ENCODE measurements around the gene CILP. TPM values are rescaled to one million over a fixed set of nuclear protein-coding genes. Genes with fewer than 3 reads are reported as not detected.

CILP gene
- total and polyA plus RNA-seq, 4 donors, result 0.30 to 0.97 (median 0.66) TPM

DNA sequence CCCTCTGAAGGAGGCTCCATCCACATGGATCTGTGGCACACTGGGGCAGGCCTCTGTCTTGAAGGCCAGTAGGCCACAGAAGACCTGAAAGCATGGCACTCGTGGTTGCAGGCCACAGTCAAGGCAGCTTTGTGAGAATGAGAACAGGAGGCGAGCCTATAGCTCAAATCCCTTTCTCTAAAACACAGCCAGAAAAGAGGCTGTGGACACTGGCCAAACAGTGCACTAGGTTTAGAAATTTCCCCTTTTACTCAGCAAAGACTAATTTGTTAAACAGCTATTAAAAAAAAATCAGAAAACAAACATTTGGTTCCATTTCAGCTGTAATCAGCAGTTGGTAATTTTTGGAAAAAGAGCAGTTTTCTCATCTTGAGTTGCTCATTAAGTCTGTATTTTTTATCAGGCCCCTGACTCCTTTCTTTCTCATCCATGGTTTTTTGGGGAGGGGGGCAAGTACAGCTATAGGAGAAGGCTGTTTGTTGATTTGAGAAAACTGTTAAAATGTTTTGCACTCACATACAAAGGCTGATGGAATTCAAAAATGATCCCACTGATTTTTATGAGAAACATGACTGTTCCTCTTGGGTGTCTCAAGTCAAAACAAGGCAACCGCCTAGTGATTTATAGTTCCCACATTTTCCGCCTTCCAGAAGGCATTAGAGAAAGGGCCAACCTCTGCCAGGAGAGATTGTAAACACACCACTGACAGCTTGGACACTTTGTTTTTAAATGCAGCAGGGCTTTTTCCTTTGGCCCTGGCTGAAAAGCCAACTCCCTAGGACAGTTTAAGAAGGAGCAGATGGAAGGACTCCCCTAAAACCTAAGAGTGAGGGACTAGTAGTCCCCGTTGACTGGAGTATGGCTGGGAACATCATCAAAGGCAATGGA lies 47.3 kb upstream of the CILP start:
- ATAC-seq (ENCODE audit: insufficient read depth, low FRiP score), result no peak

GRCh38 chr15:65255486-65256140 lies 44.3 kb upstream of the CILP start:
- H3K27me3 ChIP-seq (ENCODE audit: control insufficient read depth in 3 of 3, insufficient read depth in 3 of 3, low read length in 2 of 3), result no peaks in the 10 kb centered on the region
- H3K4me3 ChIP-seq, result no peak overlapping the region
- H3K9ac ChIP-seq (ENCODE audit: insufficient read depth in 1 of 2, low read length in 2 of 2), result no peak overlapping the region
- no peak for TF ChIP-seq CTCF (IDR thresholded peaks at IDR 0.05; ENCODE audit: control extremely low read depth, extremely low read depth)
- peaks cover 0 to 41% (median 18%) of the 10 kb centered on the region in 5 donors for H3K4me1 ChIP-seq (ENCODE audit: control insufficient read depth in 5 of 5, insufficient read depth in 5 of 5, low read length in 5 of 5)
- DNase-seq (no peak), ATAC-seq (ENCODE audit: insufficient read depth, low FRiP score) (no peak)
- WGBS, 2 donors, result 90 to 94% methylated on average over 7 of the region's 7 CpGs
- peaks cover 6 to 16% (median 14%) of the 10 kb centered on the region in 4 donors for H3K36me3 ChIP-seq (ENCODE audit: control insufficient read depth in 4 of 4, insufficient read depth in 4 of 4, low read length in 4 of 4)
- H3K9me3 ChIP-seq (ENCODE audit: control insufficient read depth in 4 of 4, insufficient read depth in 3 of 4, low read length in 3 of 4), result no peaks in the 10 kb centered on the region
- no peak overlapping the region for H3K27ac ChIP-seq (ENCODE audit: low read depth in 1 of 2, low read length in 1 of 2)

More for the DNA sequence above, 47.3 kb upstream of the CILP start:
- no peaks in the 10 kb centered on the region for H3K27me3 ChIP-seq (ENCODE audit: control insufficient read depth in 3 of 3, insufficient read depth in 3 of 3, low read length in 2 of 3)
- peaks cover 14 to 27% (median 22%) of the 10 kb centered on the region in 4 donors for H3K36me3 ChIP-seq (ENCODE audit: control insufficient read depth in 4 of 4, insufficient read depth in 4 of 4, low read length in 4 of 4)
- H3K9me3 ChIP-seq (ENCODE audit: control insufficient read depth in 4 of 4, insufficient read depth in 3 of 4, low read length in 3 of 4), result no peaks in the 10 kb centered on the region
- peaks cover 0 to 45% (median 21%) of the 10 kb centered on the region in 5 donors for H3K4me1 ChIP-seq (ENCODE audit: control insufficient read depth in 5 of 5, insufficient read depth in 5 of 5, low read length in 5 of 5)
- H3K4me3 ChIP-seq, result no peak overlapping the region
- TF ChIP-seq CTCF (IDR thresholded peaks at IDR 0.05; ENCODE audit: control extremely low read depth, extremely low read depth), result no peak
- H3K27ac ChIP-seq (ENCODE audit: low read depth in 1 of 2, low read length in 1 of 2), result peak overlapping the region in 1 of 2 donors; percentile 71
- 63% methylated on average over 5 of the region's 5 CpGs for WGBS, 2 donors
- DNase-seq, result peak; percentile 78 to 96 (median 95)
- no peak overlapping the region for H3K9ac ChIP-seq (ENCODE audit: insufficient read depth in 1 of 2, low read length in 2 of 2)

DNA sequence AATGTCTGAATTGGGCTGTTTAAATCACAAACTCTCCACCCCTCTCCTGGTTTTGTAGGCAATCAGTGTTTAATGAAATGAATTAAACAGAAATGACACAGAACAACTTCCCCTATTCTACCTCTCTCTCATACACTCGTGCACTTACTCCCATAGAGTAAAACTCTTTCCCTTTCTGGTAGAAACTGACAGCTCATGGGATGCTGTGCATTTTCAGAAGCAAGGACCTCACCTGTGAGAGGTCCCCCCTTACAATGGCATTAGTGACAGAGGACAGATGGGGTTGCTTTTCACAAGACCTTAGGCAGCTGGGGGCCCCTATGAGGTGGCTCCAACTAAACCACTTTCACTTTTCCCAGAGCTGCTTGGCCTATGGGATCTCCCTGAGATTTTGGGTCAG lies 43.5 kb upstream of the CILP start:
- no peak overlapping the region for H3K9ac ChIP-seq (ENCODE audit: insufficient read depth in 1 of 2, low read length in 2 of 2)
- H3K4me1 ChIP-seq (ENCODE audit: control insufficient read depth in 5 of 5, insufficient read depth in 5 of 5, low read length in 5 of 5), result peaks cover 0 to 33% (median 9%) of the 10 kb centered on the region in 5 donors
- ATAC-seq (ENCODE audit: insufficient read depth, low FRiP score) (no peak), DNase-seq (no peak)
- H3K4me3 ChIP-seq, result no peak overlapping the region
- 41 to 88% methylated on average over 1 of the region's 1 CpG for WGBS, 2 donors
- no peak overlapping the region for H3K27ac ChIP-seq (ENCODE audit: low read depth in 1 of 2, low read length in 1 of 2)
- no peaks in the 10 kb centered on the region for H3K9me3 ChIP-seq (ENCODE audit: control insufficient read depth in 4 of 4, insufficient read depth in 3 of 4, low read length in 3 of 4)
- H3K27me3 ChIP-seq (ENCODE audit: control insufficient read depth in 3 of 3, insufficient read depth in 3 of 3, low read length in 2 of 3), result no peaks in the 10 kb centered on the region
- TF ChIP-seq CTCF (IDR thresholded peaks at IDR 0.05; ENCODE audit: control extremely low read depth, extremely low read depth), result no peak
- peaks cover 0 to 9% (median 7%) of the 10 kb centered on the region in 4 donors for H3K36me3 ChIP-seq (ENCODE audit: control insufficient read depth in 4 of 4, insufficient read depth in 4 of 4, low read length in 4 of 4)
